GM19099 (cell line): Measurements from ENCODE around the gene ZSWIM5.

Experiments used
- POLR2A ChIP-seq: IDR thresholded peaks from 3 replicates; pipeline ENCODE4 v1.6.1; 2011; ENCODE audit warnings: low read depth; ENCODE audit not compliant: insufficient read length; ENCODE audit errors: extremely low read depth

Gene ZSWIM5

DNA sequence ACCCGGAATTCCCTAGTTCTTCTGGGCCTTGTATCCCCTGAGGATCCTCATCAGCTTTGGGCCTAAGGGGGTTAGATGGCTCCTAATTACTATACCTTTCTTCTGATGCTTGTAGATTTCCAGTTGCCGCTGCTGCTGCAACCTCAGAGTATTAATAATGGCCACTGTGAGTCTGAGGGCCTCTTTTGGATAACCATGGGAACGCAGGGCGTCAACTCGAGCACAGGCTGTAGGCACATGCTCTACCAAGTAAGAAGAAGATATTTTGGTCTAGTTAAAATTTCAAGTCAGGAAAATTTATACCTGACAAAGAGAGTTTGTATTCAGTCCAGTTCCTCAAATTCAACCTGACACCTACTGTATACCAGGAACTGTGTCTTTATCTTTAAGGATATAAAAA is 166.1 kb downstream of the ZSWIM5 start:
- TF ChIP-seq POLR2A: no peak

DNA sequence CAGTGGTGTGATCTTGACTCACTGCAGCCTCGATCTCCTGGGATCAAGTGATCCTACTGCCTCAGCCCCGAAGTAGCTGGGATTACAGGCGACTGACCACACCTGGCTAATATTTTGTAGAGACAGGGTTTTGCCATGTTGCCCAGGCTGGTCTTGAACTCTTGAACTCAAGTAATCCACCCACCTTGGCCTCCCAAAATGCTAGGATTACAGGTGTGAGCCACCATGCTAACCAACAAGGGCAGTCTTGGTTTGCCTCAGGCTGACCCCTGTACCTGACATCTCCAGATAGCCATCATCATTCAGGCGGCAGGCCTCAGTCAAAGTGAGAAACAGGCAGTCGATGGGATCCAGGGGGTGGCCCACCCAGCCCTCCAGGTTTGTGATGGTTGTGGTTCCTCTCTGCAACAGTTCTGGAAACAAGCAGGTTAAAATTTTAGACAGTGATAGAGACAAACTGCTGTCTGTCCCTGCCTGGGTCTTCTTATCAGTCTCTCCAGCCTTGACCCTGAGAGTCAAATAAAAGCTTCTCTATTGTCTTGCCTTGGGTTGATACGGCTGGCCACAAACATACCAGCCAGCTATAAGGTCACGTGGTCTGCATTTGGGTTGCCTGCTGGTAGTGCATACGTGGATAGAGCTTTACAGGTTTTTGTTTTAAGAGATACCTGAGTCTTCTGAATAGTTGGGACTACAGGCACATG is 167.6 kb downstream of the ZSWIM5 start:
- no peak for TF ChIP-seq POLR2A

DNA sequence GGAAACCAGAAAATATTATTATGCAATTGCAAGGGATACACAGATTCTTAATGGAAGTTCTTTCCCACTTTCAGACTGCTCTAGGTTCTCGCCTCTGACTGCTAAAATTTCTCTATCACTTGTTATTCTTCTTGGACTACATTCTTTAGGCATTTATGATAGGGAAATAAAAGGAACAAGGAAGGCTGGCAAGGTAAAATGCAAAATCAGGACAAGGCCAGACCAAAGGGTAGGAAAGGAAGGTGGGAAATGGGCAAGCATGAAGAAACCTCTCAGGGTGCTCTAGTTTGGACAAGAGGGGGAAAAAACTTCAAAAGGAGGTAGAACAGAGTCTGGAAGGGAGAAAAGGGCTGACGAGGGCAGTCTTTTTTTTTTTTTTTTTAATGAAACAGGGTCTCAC is 168.2 kb downstream of the ZSWIM5 start:
- no peak for TF ChIP-seq POLR2A

- no peak for TF ChIP-seq POLR2A
Observed at GRCh38 chr1:45037456-45037855, 168.9 kb downstream of the ZSWIM5 start.

DNA sequence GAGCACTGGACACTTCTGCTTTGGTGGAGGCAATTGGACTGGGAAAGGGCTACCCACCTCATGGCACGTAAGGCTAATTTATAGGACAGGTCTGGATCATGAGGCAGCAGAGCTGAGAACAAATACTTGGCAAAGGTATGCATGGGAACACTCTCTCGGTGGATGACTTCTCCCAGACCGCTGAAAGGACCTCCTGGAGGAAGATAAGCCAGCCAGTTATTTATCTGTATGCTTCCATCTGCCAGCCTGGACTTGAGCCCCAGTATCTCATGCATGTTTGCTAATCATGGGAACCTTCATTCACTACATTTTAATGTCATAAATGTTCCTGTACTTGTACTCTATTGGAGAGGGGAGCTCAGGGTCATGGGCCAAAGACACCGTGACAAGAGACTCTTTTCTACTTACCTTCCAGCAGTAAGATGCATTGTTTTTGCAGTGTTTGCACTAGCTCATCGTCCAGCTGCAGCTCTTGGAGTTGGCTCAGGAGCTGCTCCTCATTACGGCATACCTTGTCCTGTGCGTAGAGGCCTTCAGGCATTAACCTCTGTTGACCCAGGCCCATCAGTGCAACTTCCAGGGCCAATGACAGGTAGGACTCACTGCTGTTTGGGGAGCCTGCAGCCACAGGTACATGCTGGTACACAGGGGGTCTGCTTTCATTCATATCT is 170.6 kb downstream of the ZSWIM5 start:
- no peak for TF ChIP-seq POLR2A

- TF ChIP-seq POLR2A: no peak
Observed at GRCh38 chr1:45033356-45033755, 173.0 kb downstream of the ZSWIM5 start.

GRCh38 chr1:45032837-45033236 is 173.6 kb downstream of the ZSWIM5 start:
- no peak for TF ChIP-seq POLR2A

DNA sequence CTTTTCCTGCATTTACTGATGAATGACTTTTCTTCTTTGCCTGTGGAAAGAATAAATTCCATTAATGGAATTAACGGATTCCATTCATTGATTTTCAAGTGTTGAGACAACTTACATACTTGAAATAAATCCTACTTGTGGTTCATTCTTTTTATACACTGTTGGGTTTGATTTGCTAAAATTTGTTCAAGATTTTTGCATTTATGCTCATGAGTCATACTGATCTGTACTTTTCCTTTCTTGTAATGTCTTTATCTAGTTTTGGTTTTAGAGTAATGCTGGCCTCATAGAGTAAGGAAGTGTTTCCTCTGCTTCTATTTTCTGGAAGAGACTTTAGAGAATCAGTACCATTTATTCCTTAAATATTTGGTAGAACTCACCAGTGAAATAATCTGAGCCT is 180.0 kb downstream of the ZSWIM5 start:
- TF ChIP-seq POLR2A: no peak

DNA sequence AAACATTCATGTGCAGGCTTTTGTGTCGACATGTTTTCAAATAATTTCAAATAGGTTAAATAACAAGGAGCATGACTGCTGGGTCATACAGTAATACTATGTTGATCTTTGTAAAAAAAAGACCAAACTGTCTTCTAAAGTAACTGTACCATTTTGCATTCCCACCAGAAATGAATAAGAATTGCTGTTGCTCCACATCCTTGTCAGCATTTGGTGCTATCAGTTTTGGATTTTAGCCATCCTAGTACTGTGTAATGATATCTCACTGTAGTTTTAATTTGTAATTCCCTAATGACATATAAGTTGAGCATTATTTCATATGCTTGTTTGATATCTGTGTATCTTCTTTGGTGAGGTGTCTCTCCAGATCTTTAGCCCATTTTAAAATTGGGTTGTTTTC is 182.7 kb downstream of the ZSWIM5 start:
- TF ChIP-seq POLR2A: no peak

DNA sequence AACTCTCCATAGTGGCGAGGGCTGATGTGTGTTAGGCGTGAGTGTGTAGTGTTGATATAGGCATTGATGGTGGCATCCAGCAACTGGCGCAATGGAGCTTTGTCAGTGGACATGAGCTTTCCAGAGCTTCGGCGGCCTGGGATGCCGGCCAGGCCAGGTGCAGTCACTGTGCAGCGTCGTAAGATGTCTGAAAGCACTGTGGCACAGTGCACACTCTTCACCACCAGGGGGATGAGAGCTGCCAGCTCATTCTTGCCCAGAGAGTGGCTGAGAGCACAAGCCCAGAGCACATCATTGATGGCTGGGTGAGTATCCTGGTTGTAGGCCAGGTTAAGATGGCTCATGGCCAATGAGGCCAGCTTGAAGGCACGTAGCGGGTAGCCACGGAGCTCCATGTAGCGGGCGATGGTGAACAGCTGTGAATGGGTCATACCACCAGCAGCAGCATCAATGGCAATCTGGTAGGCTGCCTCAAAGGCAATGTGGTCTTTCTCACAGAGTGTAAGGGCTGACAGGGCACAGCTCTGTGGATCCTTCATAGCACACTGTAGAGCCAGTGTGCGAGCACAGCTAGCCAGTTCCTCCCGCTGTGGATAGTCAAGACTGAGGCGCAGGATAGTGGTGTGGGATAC is 187.7 kb downstream of the ZSWIM5 start:
- TF ChIP-seq POLR2A: no peak

DNA sequence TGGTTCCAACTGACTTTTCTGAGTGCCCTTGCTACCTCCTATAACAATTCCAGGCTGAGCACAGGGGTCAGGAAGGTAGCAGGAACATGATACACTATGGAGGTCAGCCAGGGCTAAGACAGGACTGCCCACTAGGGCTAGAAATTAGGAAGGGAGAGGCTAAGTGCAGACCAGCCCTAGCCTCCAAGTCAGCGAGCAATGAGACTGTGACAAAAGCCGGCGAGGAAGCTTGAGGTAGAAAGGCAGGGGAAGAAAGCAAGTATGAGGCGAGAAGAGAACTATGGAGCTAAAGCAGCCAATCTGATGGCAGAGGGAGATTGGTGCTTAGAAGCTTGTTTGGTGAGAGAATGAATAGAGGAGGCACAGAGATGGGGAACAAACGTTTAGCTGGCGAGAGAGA is 189.6 kb downstream of the ZSWIM5 start:
- TF ChIP-seq POLR2A: no peak

DNA sequence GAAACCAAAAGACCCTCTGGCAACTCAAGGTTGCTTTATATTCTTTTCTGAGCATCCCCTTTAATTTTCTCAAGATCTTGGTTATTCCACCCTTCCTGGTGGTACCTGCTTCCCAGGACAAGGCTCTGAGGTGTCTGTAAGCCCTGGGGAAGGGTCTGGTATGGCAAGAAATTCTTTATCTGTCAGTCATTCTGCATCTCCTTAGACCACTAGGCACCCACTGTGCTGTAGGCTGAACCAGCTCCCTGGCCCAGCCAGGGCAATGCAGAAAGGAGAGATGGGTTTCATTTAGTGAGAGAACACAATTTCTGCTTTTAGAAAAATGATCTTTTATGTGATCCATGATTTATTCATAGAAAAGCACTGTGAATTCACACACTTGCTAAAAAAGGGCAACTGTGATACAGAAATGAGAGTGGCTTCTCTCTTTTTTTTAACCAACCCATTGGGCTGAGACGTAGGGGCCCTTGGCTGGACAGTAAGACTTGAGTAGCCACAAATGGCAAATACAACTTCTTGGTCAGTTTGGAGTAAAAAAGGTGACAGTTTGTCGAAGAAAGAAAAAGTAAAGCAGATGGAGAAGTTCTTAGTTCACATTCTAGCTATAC is 190.2 kb downstream of the ZSWIM5 start:
- TF ChIP-seq POLR2A: no peak

- no peak for TF ChIP-seq POLR2A
Observed at GRCh38 chr1:45015683-45016082, 190.7 kb downstream of the ZSWIM5 start.

DNA sequence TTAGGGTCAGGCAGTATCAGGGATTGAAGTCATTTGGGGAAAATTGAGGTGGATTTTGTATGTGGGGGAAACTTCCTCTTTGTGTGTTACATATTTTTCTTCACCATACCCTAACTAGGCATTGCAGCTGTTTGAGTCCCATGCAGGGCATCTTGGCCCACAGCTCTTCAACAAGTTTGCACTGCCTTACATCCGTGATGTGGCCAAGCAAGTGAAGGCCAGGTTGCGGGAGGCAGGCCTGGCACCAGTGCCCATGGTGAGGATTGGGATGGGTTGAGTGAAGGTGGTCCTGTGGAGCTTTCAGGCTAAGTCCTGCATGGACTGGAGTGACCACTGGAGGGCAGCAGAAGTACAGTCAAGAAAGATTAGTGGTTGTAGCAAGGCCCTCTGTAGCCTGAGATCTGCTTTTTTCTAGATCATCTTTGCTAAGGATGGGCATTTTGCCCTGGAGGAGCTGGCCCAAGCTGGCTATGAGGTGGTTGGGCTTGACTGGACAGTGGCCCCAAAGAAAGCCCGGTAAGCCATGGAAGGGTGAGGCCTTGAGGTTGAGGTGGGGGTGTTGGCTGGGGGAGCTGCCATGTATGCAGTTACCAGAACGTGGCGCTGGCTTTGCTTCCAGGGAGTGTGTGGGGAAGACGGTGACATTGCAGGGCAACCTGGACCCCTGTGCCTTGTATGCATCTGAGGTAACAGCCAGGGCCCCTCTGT is 191.9 kb downstream of the ZSWIM5 start:
- no peak for TF ChIP-seq POLR2A

DNA sequence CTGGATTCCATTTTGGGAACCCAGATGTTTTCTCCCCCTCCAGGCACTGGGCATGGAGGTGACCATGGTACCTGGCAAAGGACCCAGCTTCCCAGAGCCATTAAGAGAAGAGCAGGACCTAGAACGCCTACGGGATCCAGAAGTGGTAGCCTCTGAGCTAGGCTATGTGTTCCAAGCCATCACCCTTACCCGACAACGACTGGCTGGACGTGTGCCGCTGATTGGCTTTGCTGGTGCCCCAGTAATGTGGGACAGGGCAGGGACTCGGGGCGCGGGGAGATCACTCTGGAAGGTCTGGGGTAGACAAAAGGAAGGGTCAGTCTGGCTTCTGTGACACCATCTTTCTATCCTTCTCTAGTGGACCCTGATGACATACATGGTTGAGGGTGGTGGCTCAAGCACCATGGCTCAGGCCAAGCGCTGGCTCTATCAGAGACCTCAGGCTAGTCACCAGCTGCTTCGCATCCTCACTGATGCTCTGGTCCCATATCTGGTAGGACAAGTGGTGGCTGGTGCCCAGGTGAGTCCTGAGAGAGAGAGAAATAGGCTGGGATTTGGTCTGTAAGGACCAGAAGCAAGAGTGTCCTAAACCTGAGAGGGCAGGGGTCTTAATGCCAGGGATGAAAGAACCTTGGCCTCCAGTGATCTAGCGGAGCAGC is 192.7 kb downstream of the ZSWIM5 start:
- TF ChIP-seq POLR2A: no peak
